ENCODE measurements around the gene ELMO3. TPM values are rescaled to one million over a fixed set of nuclear protein-coding genes. Genes with fewer than 3 reads are reported as not detected.

The ELMO3 gene
- total RNA-seq, 2 experiments from 2014 or later: 1.9 to 2.3 TPM

- TF ChIP-seq, protein P1, sequence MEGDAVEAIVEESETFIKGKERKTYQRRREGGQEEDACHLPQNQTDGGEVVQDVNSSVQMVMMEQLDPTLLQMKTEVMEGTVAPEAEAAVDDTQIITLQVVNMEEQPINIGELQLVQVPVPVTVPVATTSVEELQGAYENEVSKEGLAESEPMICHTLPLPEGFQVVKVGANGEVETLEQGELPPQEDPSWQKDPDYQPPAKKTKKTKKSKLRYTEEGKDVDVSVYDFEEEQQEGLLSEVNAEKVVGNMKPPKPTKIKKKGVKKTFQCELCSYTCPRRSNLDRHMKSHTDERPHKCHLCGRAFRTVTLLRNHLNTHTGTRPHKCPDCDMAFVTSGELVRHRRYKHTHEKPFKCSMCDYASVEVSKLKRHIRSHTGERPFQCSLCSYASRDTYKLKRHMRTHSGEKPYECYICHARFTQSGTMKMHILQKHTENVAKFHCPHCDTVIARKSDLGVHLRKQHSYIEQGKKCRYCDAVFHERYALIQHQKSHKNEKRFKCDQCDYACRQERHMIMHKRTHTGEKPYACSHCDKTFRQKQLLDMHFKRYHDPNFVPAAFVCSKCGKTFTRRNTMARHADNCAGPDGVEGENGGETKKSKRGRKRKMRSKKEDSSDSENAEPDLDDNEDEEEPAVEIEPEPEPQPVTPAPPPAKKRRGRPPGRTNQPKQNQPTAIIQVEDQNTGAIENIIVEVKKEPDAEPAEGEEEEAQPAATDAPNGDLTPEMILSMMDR (IDR thresholded peaks at IDR 0.05): no peak
- Mint-ChIP-seq H3K27me3 (peaks cover 80% of the 10 kb centered on the region), H3K36me3 (ENCODE audit: low read depth) (no peaks in the 10 kb centered on the region), H3K27ac (no peak overlapping the region), H3K4me1 (ENCODE audit: low read depth) (peaks cover 50% of the 10 kb centered on the region), H3K4me3 (peak overlapping the region; percentile 82), H3K9me3 (no peaks in the 10 kb centered on the region)
- H3K4me3 ChIP-seq (ENCODE audit: low read length): peak overlapping the region; percentile 53
- DNase-seq: peak; percentile 38 to 88 (median 58)
- CTCF ChIA-PET: interaction anchor here (1.0 to 4.2 kb wide), 3 partner anchors 11 to 19 kb away, joined by 4 to 17 read pairs (median 15); partner anchors contain the start of genes FBXL8 and TRADD
- peaks cover 61% of the 10 kb centered on the region for H3K4me1 ChIP-seq (ENCODE audit: insufficient read depth, low read length)
- ATAC-seq (ENCODE audit: poor library complexity): peak; percentile 73
- no peak overlapping the region for H3K27ac ChIP-seq (ENCODE audit: low read depth in 1 of 2, low read length in 2 of 2)
- peaks cover 0 to 6% of the 10 kb centered on the region in 2 experiments for H3K9me3 ChIP-seq (ENCODE audit: control insufficient read depth in 1 of 2, insufficient read depth in 1 of 2, low read length in 2 of 2)
- no peaks in the 10 kb centered on the region for H3K36me3 ChIP-seq (ENCODE audit: insufficient read depth, low read length)
- POLR2A ChIA-PET: interaction anchor here (3.2 to 5.7 kb wide), 2 partner anchors 11 to 15 kb away, joined by 16 to 44 read pairs; partner anchors contain the start of genes FBXL8 and TRADD
- intact Hi-C loops (cut with DNase I, micrococcal nuclease): no loop called here
- H3K27me3 ChIP-seq (ENCODE audit: control insufficient read depth in 1 of 2, insufficient read depth in 2 of 2, low read length in 2 of 2): peaks cover 33 to 43% of the 10 kb centered on the region in 2 experiments
Observed at GRCh38 chr16:67173808-67174705, 24.9 kb upstream of the ELMO3 start.

DNA sequence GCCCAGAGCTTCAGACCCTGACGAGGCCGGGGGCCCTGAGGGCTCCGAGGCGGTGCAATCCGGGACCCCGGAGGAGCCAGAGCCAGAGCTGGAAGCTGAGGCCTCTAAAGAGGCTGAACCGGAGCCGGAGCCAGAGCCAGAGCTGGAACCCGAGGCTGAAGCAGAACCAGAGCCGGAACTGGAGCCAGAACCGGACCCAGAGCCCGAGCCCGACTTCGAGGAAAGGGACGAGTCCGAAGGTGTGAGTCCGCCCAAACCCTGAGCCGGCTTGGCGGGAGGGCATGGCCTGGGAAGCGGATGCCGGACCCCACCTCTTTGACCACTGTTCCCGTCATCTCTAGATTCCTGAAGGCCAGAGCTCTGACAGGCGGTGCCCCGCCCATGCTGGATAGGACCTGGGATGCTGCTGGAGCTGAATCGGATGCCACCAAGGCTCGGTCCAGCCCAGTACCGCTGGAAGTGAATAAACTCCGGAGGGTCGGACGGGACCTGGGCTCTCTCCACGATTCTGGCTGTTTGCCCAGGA, 24.2 kb upstream of the ELMO3 start:
- Mint-ChIP-seq H3K9me3 (no peaks in the 10 kb centered on the region), H3K4me3 (no peak overlapping the region), H3K27me3 (peaks cover 74% of the 10 kb centered on the region), H3K4me1 (ENCODE audit: low read depth) (peaks cover 47% of the 10 kb centered on the region), H3K36me3 (ENCODE audit: low read depth) (no peaks in the 10 kb centered on the region), H3K27ac (no peak overlapping the region)
- no peak for DNase-seq
- no peak overlapping the region for H3K27ac ChIP-seq (ENCODE audit: low read depth in 1 of 2, low read length in 2 of 2)
- CTCF ChIA-PET: interaction anchor here (1.0 to 4.2 kb wide), 3 partner anchors 10 to 19 kb away, joined by 4 to 17 read pairs (median 15); partner anchors contain the start of genes FBXL8 and TRADD
- ATAC-seq (ENCODE audit: poor library complexity): no peak
- intact Hi-C loops (cut with DNase I, micrococcal nuclease): no loop called here
- peaks cover 27 to 41% of the 10 kb centered on the region in 2 experiments for H3K27me3 ChIP-seq (ENCODE audit: control insufficient read depth in 1 of 2, insufficient read depth in 2 of 2, low read length in 2 of 2)
- POLR2A ChIA-PET: interaction anchor here (1.1 to 5.7 kb wide), 3 partner anchors 12 to 161 kb away, joined by 3 to 44 read pairs (median 16); partner anchors contain the start of genes FBXL8 and TRADD
- TF ChIP-seq, protein P1 (IDR thresholded peaks at IDR 0.05): no peak
- H3K4me1 ChIP-seq (ENCODE audit: insufficient read depth, low read length): peaks cover 54% of the 10 kb centered on the region
- peak overlapping the region; percentile 53 for H3K4me3 ChIP-seq (ENCODE audit: low read length)
- H3K36me3 ChIP-seq (ENCODE audit: insufficient read depth, low read length): no peaks in the 10 kb centered on the region
- H3K9me3 ChIP-seq (ENCODE audit: control insufficient read depth in 1 of 2, insufficient read depth in 1 of 2, low read length in 2 of 2): no peaks in the 10 kb centered on the region

GRCh38 chr16:67176662-67177061, 22.3 kb upstream of the ELMO3 start:
- Mint-ChIP-seq H3K36me3 (ENCODE audit: low read depth) (no peaks in the 10 kb centered on the region), H3K9me3 (no peaks in the 10 kb centered on the region), H3K4me3 (peak overlapping the region; percentile 17), H3K4me1 (ENCODE audit: low read depth) (peaks cover 32% of the 10 kb centered on the region), H3K27me3 (peaks cover 58% of the 10 kb centered on the region), H3K27ac (no peak overlapping the region)
- CTCF ChIA-PET: interaction anchor here (1.1 to 4.2 kb wide), 3 partner anchors 9 to 21 kb away, joined by 7 to 17 read pairs (median 15); partner anchors contain the start of genes FBXL8 and TRADD
- Histone ChIP-seq H3K9me3 (ENCODE audit: control insufficient read depth in 1 of 2, insufficient read depth in 1 of 2, low read length in 2 of 2) (no peaks in the 10 kb centered on the region), H3K4me1 (ENCODE audit: insufficient read depth, low read length) (peaks cover 42% of the 10 kb centered on the region), H3K36me3 (ENCODE audit: insufficient read depth, low read length) (no peaks in the 10 kb centered on the region), H3K27me3 (ENCODE audit: control insufficient read depth in 1 of 2, insufficient read depth in 2 of 2, low read length in 2 of 2) (peaks cover 11 to 28% of the 10 kb centered on the region in 2 experiments), H3K27ac (ENCODE audit: low read depth in 1 of 2, low read length in 2 of 2) (no peak overlapping the region), H3K4me3 (ENCODE audit: low read length) (no peak overlapping the region)
- TF ChIP-seq, protein P1 (IDR thresholded peaks at IDR 0.05): no peak
- POLR2A ChIA-PET: interaction anchor here (5.7 kb wide), 1 partner anchor 17 kb away, joined by 44 read pairs; the partner anchor contains the start of genes FBXL8 and TRADD
- intact Hi-C loops (cut with DNase I, micrococcal nuclease): no loop called here
- DNase-seq (no peak), ATAC-seq (ENCODE audit: poor library complexity) (no peak)
